Body of pancreas (tissue), 4 donors: Measurements from ENCODE around the gene ASAP2. TPM values are rescaled to one million over a fixed set of nuclear protein-coding genes. Genes with fewer than 3 reads are reported as not detected.

Experiments used
- ATAC-seq: fragments of 150-250 bp; one replicate; pipeline ENCODE4 v1.9.1; 2016
- DNase-seq, 4 donors: peaks; one replicate each; pipeline ENCODE4 v3.0.0-alpha.2; 2019
- H3K27ac ChIP-seq, 4 donors: fragments of 200-600 bp; sonication (generic); 1 replicate in 3 of 4; 2 replicates in 1 of 4; pipeline versions ENCODE4 v1.5.1 to v1.6.1; 2016 to 2019; ENCODE audit warnings: mild to moderate bottlenecking in 1 of 4, mixed read lengths in 1 of 4, moderate library complexity in 1 of 4
- H3K27me3 ChIP-seq, 2 donors: fragments of 200-600 bp; sonication (generic); one replicate each; pipeline ENCODE4 v1.6.0; 2016; ENCODE audit warnings: mild to moderate bottlenecking in 1 of 2
- H3K36me3 ChIP-seq, 2 donors: fragments of 200-600 bp; sonication (generic); replicated peaks in 1 of 2; 2 replicates each; pipeline ENCODE4 v1.5.1; 2016; ENCODE audit warnings: low read depth in 2 of 2; ENCODE audit not compliant: insufficient read depth in 1 of 2
- H3K4me1 ChIP-seq: fragments of 200-600 bp; sonication (generic); one replicate; pipeline ENCODE4 v1.6.0; 2016
- H3K4me3 ChIP-seq, 2 donors: fragments of 200-600 bp; sonication (generic); 1 replicate in 1 of 2; 2 replicates in 1 of 2; pipeline ENCODE4 v1.5.1; 2016 to 2019
- H3K9me3 ChIP-seq, 3 donors: fragments of 200-600 bp; sonication (generic); 1 replicate in 2 of 3; 2 replicates in 1 of 3; pipeline ENCODE4 v1.5.1; 2016
- POLR2A ChIP-seq, 3 donors: fragments of 450-650 bp; IDR thresholded peaks; one replicate each; pipeline ENCODE4 v1.6.1; 2016; ENCODE audit warnings: antibody characterized with exemption in 3 of 3, mild to moderate bottlenecking in 2 of 3
- WGBS, 2 donors: methylation state at CpG; one replicate each; pipeline ENCODE4 v1.1.5; 2017; 5-methylcytosine and 5-hydroxymethylcytosine counted together
- intact Hi-C: fragments of 100-400 bp; cut with DNase I; formaldehyde crosslinking; loops from one replicate; pipeline ENCODE4 v1.15.1; 2023
- total RNA-seq, 2 donors: library from RNA; depleted of rRNA; stranded (reverse); fragments of >200 nt; gene quantifications; one replicate each; pipeline ENCODE4 v1.1.0, GENCODE V29; 2016
- TF ChIP-seq, protein P1 (sequence below), 7 experiments: fragments of 450-650 bp in 4 of 7; fragments of 200-600 bp in 3 of 7; sonication (generic) in 3 of 7; IDR thresholded peaks; one replicate each; pipeline ENCODE4 v1.5.1; 2016 to 2019; ENCODE audit warnings: antibody characterized with exemption in 7 of 7

Gene ASAP2
- total RNA-seq, 2 donors from 2014 or later, result 12.5 to 23.7 TPM

DNA sequence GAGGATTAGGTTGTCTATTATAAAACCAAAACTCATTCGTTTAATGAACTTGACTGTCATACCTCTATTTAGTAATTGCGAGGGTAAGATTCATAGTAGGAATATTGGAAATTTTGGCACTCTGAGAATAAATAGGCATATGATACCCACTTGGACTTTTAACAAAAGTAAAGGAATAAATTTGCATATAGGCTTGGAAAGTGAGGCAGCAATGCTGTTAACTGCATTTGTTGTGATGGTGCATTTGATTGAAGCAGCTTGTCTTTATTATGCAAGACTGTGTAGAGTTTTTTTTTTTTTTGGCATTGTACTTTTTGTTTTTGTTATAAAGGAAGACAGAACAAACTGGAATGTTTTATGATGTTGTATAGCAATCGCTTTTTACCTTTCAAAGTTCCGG, 197.8 kb downstream of the ASAP2 start:
- intact Hi-C loops, result no loop called here
- Histone ChIP-seq H3K9me3 (no peaks in the 10 kb centered on the region), H3K27ac (no peak overlapping the region), H3K4me3 (no peak overlapping the region), H3K4me1 (no peaks in the 10 kb centered on the region), H3K36me3 (peaks cover 0 to 1% of the 10 kb centered on the region in 2 donors), H3K27me3 (no peaks in the 10 kb centered on the region)
- TF ChIP-seq POLR2A (IDR thresholded peaks at IDR 0.05), result no peak
- ATAC-seq (no peak), DNase-seq (no peak)
- WGBS, 2 donors, result 86 to 87% methylated on average over 4 of the region's 4 CpGs

DNA sequence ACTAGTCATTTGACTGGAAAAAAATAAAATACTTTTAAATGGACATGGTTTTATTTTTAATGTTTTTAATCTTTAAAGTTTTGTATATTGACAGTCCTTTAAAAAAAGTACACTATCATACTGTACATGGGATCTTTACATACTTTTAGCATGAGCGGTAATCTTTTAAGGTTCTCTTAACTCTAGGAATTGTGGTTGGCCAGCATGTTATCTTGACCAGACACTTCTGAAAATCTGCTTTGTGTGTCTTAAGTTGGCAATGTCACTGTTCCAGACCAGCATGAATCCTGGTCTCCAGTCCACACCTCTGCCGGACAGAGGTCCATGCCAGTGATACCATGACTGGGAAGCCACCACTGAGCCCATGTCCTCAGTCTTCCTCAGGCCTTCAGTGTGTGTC, 199.0 kb downstream of the ASAP2 start:
- DNase-seq (no peak), ATAC-seq (no peak)
- H3K27ac ChIP-seq, result no peak overlapping the region
- H3K9me3 ChIP-seq, result no peaks in the 10 kb centered on the region
- H3K4me1 ChIP-seq, result no peaks in the 10 kb centered on the region
- H3K36me3 ChIP-seq, result peaks cover 0 to 1% of the 10 kb centered on the region in 2 donors
- H3K4me3 ChIP-seq, result no peak overlapping the region
- intact Hi-C loops, result no loop called here
- TF ChIP-seq POLR2A (IDR thresholded peaks at IDR 0.05), result no peak
- 89 to 99% methylated on average over 2 of the region's 2 CpGs for WGBS, 2 donors
- H3K27me3 ChIP-seq, result no peaks in the 10 kb centered on the region

DNA sequence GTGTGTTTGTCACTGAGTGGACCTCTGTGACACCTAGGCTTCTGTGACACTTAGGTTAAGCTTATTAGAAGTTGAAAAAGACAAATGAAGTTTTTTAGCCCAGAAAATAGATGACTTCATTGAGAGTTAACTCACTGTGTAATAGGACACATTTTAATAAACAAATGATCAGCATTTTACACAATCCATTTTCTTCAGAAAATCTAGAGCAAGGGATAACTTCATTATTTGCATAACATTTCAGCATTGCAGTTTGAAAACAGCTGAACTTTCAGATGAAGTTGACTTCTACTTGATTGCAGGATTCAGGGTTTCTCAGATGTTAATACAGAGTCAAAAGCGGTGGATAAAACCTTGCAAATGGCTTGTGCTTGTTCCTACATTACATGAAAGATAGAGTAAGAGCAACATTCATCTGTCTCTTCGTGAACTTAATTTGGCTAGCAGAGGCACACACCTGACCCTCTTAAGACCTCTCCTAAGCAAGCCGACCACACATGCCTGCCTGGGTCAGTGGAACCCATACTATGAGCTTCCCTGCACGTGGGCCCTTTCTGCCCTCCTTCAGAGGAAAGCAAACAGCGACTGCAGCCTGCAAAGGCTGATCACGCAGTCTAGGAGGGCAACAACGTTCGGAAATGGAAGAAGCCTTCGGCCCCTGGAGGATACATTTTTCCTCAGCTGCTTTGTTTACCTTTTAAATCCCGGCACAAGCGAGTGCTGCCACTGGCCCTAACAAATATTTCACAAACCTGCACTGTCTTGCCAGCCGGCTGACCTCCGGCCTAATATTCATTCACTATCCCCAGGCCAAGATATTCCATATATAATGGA, 200.1 kb downstream of the ASAP2 start:
- TF ChIP-seq, protein P1, sequence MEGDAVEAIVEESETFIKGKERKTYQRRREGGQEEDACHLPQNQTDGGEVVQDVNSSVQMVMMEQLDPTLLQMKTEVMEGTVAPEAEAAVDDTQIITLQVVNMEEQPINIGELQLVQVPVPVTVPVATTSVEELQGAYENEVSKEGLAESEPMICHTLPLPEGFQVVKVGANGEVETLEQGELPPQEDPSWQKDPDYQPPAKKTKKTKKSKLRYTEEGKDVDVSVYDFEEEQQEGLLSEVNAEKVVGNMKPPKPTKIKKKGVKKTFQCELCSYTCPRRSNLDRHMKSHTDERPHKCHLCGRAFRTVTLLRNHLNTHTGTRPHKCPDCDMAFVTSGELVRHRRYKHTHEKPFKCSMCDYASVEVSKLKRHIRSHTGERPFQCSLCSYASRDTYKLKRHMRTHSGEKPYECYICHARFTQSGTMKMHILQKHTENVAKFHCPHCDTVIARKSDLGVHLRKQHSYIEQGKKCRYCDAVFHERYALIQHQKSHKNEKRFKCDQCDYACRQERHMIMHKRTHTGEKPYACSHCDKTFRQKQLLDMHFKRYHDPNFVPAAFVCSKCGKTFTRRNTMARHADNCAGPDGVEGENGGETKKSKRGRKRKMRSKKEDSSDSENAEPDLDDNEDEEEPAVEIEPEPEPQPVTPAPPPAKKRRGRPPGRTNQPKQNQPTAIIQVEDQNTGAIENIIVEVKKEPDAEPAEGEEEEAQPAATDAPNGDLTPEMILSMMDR (IDR thresholded peaks at IDR 0.05), result no peak
- no peak for TF ChIP-seq POLR2A (IDR thresholded peaks at IDR 0.05)
- H3K9me3 ChIP-seq, result no peaks in the 10 kb centered on the region
- 74 to 75% methylated on average over 13 of the region's 13 CpGs for WGBS, 2 donors
- H3K36me3 ChIP-seq, result peaks cover 0 to 4% of the 10 kb centered on the region in 2 donors
- H3K27me3 ChIP-seq, result no peaks in the 10 kb centered on the region
- DNase-seq (no peak), ATAC-seq (no peak)
- no peak overlapping the region for H3K27ac ChIP-seq
- intact Hi-C loops, result no loop called here
- no peak overlapping the region for H3K4me3 ChIP-seq
- H3K4me1 ChIP-seq, result no peaks in the 10 kb centered on the region

DNA sequence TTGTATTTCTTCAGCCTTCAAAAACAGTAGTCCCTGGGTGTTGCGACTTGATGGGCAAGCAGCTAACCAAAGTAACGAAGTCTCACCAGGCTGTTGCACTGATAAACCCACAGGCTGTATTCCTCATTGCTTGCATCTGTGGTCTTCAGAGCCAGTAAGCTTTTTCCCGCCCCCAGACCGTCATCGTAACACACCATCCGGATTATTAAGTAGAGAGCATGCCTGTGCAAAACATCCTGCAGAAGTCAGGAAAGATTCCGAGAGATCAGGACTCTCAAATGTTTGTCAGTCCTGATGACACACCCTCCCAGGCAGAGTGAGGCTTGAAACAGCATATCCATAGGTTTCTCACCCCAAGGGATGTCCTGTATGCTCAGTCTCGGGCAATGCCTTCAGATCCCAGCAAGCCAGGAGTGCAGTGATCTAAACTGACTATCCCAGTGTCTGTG, 200.8 kb downstream of the ASAP2 start:
- Histone ChIP-seq H3K27ac (no peak overlapping the region), H3K36me3 (peaks cover 0 to 4% of the 10 kb centered on the region in 2 donors), H3K4me3 (no peak overlapping the region), H3K9me3 (no peaks in the 10 kb centered on the region), H3K4me1 (no peaks in the 10 kb centered on the region), H3K27me3 (no peaks in the 10 kb centered on the region)
- intact Hi-C loops, result no loop called here
- 87 to 92% methylated on average over 8 of the region's 8 CpGs for WGBS, 2 donors
- no peak for DNase-seq
- TF ChIP-seq, protein P1 (IDR thresholded peaks at IDR 0.05), result no peak
- TF ChIP-seq POLR2A (IDR thresholded peaks at IDR 0.05), result no peak
- no peak for ATAC-seq

DNA sequence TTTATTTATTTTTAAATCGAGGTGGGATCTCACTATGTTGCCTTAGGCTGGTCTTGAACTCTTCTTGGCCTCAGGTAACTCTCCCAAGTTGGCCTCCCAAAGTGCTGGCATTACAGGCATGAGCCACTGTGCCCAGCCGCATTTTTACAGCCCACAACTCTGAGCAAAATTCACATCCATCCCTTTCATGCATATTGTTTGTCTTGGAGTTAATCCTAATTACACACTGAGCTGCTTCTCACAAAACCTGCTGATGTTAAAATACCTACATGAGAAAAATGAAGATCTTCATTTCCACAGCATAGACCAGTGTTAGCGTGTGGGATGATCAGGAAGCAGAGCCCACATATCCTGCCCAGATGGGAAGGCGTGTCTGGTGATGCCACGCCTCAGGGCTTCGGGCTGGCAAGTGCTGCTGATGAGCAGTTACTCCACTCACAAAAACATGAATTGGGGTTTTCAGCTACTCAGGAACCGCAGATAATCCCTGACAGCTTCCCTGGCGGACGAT, 202.1 kb downstream of the ASAP2 start:
- peaks cover 0 to 4% of the 10 kb centered on the region in 2 donors for H3K36me3 ChIP-seq
- TF ChIP-seq, protein P1 (IDR thresholded peaks at IDR 0.05), result no peak
- TF ChIP-seq POLR2A (IDR thresholded peaks at IDR 0.05), result no peak
- peak in 1 of 4 donors; percentile 27 for DNase-seq

More for the DNA sequence above, 202.1 kb downstream of the ASAP2 start:
- peak; percentile 21 for ATAC-seq
- Histone ChIP-seq H3K9me3 (no peaks in the 10 kb centered on the region), H3K4me3 (no peak overlapping the region), H3K4me1 (no peaks in the 10 kb centered on the region), H3K27me3 (no peaks in the 10 kb centered on the region), H3K27ac (peak overlapping the region in 1 of 4 donors; percentile 25)
- intact Hi-C loops, result no loop called here
- WGBS, 2 donors, result 64 to 74% methylated on average over 9 of the region's 9 CpGs
